MM.1S (cell line): ENCODE results near the gene MAP3K3.

Experiments used
- DNase-seq: peaks from one replicate; pipeline ENCODE4 v3.0.0-alpha.2; 2015
- H2AFZ ChIP-seq: fragments of 300-600 bp; sonication (generic); 2 replicates; pipeline ENCODE4 v1.6.0; 2016; ENCODE audit warnings: antibody characterized with exemption, low read length
- H3F3A ChIP-seq: fragments of 300-600 bp; sonication (generic); 2 replicates; pipeline ENCODE4 v1.6.1; 2016; ENCODE audit warnings: mild to moderate bottlenecking, antibody characterized with exemption, low read length, moderate library complexity, mixed read lengths; ENCODE audit not compliant: insufficient read depth
- H3K27ac ChIP-seq: fragments of 300-600 bp; sonication (generic); 2 replicates; pipeline ENCODE4 v1.5.1; 2016; ENCODE audit warnings: mild to moderate bottlenecking, low read length
- H3K27me3 ChIP-seq: fragments of 300-600 bp; sonication (generic); replicated peaks from 2 replicates; pipeline ENCODE4 v1.6.0; 2016; ENCODE audit warnings: low read length; ENCODE audit not compliant: insufficient read depth
- H3K36me3 ChIP-seq: fragments of 300-600 bp; sonication (generic); replicated peaks from 2 replicates; pipeline ENCODE4 v1.6.1; 2016; ENCODE audit warnings: mild to moderate bottlenecking, low read length, mixed read lengths; ENCODE audit not compliant: insufficient read depth
- H3K4me1 ChIP-seq: fragments of 300-600 bp; sonication (generic); 2 replicates; pipeline ENCODE4 v1.6.1; 2016; ENCODE audit warnings: low read length, mixed read lengths
- H3K4me2 ChIP-seq: fragments of 300-600 bp; sonication (generic); 2 replicates; pipeline ENCODE4 v1.6.0; 2016; ENCODE audit warnings: low read depth, low read length
- H3K4me3 ChIP-seq: fragments of 300-600 bp; sonication (generic); 2 replicates; pipeline ENCODE4 v1.5.1; 2016; ENCODE audit warnings: low read length, mixed read lengths
- H3K79me2 ChIP-seq: fragments of 300-600 bp; sonication (generic); 2 replicates; pipeline ENCODE4 v1.6.1; 2016; ENCODE audit warnings: mixed run types, low read length, mixed read lengths
- H3K9ac ChIP-seq: fragments of 300-600 bp; sonication (generic); 2 replicates; pipeline ENCODE4 v1.6.1; 2016; ENCODE audit warnings: low read length, mixed read lengths
- H3K9me2 ChIP-seq: fragments of 300-600 bp; sonication (generic); replicated peaks from 2 replicates; pipeline ENCODE4 v1.6.1; 2016; ENCODE audit warnings: mild to moderate bottlenecking, low read length, mixed read lengths; ENCODE audit not compliant: insufficient read depth
- H3K9me3 ChIP-seq: fragments of 300-600 bp; sonication (generic); replicated peaks from 2 replicates; pipeline ENCODE4 v1.6.1; 2016; ENCODE audit warnings: mild to moderate bottlenecking, low read length, mixed read lengths; ENCODE audit not compliant: insufficient read depth
- H4K20me1 ChIP-seq: fragments of 300-600 bp; sonication (generic); 2 replicates; pipeline ENCODE4 v1.6.1; 2016; ENCODE audit warnings: mild to moderate bottlenecking, low read length, moderate library complexity, mixed read lengths; ENCODE audit not compliant: insufficient read depth
- EZH2 ChIP-seq: fragments of 300-600 bp; sonication (generic); optimal IDR thresholded peaks from 2 replicates; pipeline ENCODE3; 2017; ENCODE audit warnings: low read depth, mild to moderate bottlenecking, antibody characterized with exemption, low read length, mixed read lengths
- EZH2phosphoT487 ChIP-seq: fragments of 300-600 bp; sonication (generic); IDR thresholded peaks from 2 replicates; pipeline ENCODE4 v1.6.1; 2018; ENCODE audit warnings: antibody characterized with exemption, low read length
- TF ChIP-seq, protein P1 (sequence below): fragments of 300-600 bp; sonication (generic); IDR thresholded peaks from 2 replicates; pipeline ENCODE4 v1.5.1; 2016; ENCODE audit warnings: antibody characterized with exemption, low read length, mixed read lengths

Gene MAP3K3

DNA sequence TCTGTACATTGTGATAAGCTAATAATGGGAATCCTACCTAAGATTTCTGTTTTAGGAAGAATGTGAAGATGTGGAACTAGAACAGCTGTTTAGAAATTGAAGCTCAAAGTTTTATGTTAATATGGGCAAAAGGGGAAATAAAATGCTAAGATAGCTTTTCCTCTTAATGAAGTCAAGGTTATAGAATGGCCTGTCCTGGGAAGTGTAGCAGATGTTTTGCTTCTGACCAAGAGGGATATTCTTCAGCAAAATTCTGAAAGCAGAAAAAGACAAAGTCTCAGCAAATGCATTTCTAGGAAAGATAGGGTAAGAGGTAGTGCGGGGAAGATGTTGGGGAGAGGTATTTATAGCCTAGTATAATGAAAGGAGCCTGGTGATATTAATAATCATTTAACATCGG, 13.1 kb downstream of the MAP3K3 start:
- Histone ChIP-seq H2AFZ (no peak overlapping the region), H3K4me2 (no peak overlapping the region), H3K36me3 (no peaks in the 10 kb centered on the region; the same call in 1 of the 2 replicates), H3K79me2 (peaks cover 18% of the 10 kb centered on the region), H3K9ac (no peak overlapping the region), H3K4me3 (no peak overlapping the region), H4K20me1 (no peaks in the 10 kb centered on the region), H3K9me2 (no peaks in the 10 kb centered on the region), H3K27ac (no peak overlapping the region), H3F3A (no peaks in the 10 kb centered on the region; the same call in 1 of the 2 replicates), H3K27me3 (no peaks in the 10 kb centered on the region), H3K9me3 (no peaks in the 10 kb centered on the region), H3K4me1 (no peaks in the 10 kb centered on the region)
- TF ChIP-seq, protein P1, sequence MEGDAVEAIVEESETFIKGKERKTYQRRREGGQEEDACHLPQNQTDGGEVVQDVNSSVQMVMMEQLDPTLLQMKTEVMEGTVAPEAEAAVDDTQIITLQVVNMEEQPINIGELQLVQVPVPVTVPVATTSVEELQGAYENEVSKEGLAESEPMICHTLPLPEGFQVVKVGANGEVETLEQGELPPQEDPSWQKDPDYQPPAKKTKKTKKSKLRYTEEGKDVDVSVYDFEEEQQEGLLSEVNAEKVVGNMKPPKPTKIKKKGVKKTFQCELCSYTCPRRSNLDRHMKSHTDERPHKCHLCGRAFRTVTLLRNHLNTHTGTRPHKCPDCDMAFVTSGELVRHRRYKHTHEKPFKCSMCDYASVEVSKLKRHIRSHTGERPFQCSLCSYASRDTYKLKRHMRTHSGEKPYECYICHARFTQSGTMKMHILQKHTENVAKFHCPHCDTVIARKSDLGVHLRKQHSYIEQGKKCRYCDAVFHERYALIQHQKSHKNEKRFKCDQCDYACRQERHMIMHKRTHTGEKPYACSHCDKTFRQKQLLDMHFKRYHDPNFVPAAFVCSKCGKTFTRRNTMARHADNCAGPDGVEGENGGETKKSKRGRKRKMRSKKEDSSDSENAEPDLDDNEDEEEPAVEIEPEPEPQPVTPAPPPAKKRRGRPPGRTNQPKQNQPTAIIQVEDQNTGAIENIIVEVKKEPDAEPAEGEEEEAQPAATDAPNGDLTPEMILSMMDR = no peak
- TF ChIP-seq EZH2phosphoT487 = no peak
- no peak for TF ChIP-seq EZH2
- DNase-seq = no peak

DNA sequence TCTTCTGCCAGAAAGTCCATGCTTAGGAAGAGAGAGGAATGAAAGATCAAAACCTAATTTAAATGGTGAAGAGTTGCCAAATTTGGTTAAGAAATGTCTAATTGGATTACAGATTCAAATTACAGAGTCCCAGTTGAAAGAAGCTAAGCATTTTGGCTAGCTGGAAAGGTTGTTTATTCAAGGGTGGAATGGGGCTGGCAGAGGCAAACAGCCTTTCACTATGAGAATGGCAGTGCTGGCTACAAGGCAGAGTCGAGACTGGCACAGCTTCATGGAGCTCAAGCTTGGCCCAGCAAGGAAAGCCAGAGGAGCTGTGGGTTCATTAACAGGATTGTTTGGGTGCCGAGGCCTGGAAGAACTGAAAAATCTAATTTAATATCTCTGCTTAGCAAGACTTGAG, 13.6 kb downstream of the MAP3K3 start:
- Histone ChIP-seq H3K36me3 (no peaks in the 10 kb centered on the region; the same call in 1 of the 2 replicates), H4K20me1 (no peaks in the 10 kb centered on the region), H3K79me2 (peaks cover 13% of the 10 kb centered on the region), H3K4me2 (no peak overlapping the region), H2AFZ (no peak overlapping the region), H3K4me1 (no peaks in the 10 kb centered on the region), H3K27ac (no peak overlapping the region), H3K9me2 (no peaks in the 10 kb centered on the region), H3K27me3 (no peaks in the 10 kb centered on the region), H3K9me3 (no peaks in the 10 kb centered on the region), H3F3A (no peaks in the 10 kb centered on the region; the same call in 1 of the 2 replicates), H3K9ac (no peak overlapping the region), H3K4me3 (no peak overlapping the region)
- no peak for DNase-seq
- TF ChIP-seq, protein P1 = no peak
- TF ChIP-seq EZH2 = no peak
- TF ChIP-seq EZH2phosphoT487 = no peak

DNA sequence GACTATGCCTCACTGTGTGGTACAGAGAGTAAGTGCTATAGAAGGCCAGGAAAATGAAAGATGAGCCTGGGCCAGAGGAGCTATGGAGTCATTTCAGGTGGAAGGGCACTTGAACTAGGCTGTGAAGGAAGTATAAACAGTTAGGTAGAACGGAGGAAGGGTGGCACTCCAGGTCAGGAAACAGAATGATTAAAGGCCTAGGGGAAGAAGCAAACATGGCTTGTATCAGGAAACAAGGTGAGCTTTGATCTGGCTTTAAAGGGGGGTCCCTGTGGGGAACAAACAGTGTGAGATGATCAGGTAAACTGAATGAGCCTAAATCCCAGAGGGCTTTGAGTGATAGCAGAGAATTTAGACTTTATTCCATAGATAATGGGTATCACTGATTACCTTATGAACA, 16.9 kb downstream of the MAP3K3 start:
- DNase-seq = no peak

More for the DNA sequence above, 16.9 kb downstream of the MAP3K3 start:
- Histone ChIP-seq H3K9ac (no peak overlapping the region), H3F3A (no peaks in the 10 kb centered on the region; the same call in 1 of the 2 replicates), H3K27ac (no peak overlapping the region), H4K20me1 (no peaks in the 10 kb centered on the region), H2AFZ (no peak overlapping the region), H3K4me1 (no peaks in the 10 kb centered on the region), H3K4me2 (no peak overlapping the region), H3K36me3 (no peaks in the 10 kb centered on the region; the same call in 1 of the 2 replicates), H3K27me3 (no peaks in the 10 kb centered on the region), H3K9me2 (no peaks in the 10 kb centered on the region), H3K79me2 (no peaks in the 10 kb centered on the region), H3K4me3 (no peak overlapping the region), H3K9me3 (no peaks in the 10 kb centered on the region)
- no peak for TF ChIP-seq EZH2
- TF ChIP-seq EZH2phosphoT487 = no peak
- TF ChIP-seq, protein P1 = no peak
